Dermis lymphatic vessel endothelial cell (primary cell): ENCODE results near the gene HAPLN1. TPM values are rescaled to one million over a fixed set of nuclear protein-coding genes. Genes with fewer than 3 reads are reported as not detected.

ENCODE experiments used
- total RNA-seq: library from RNA; depleted of rRNA; stranded (reverse); fragments of >200 nt; gene quantifications from 2 replicates; pipeline ENCODE4 v1.2.1, GENCODE V29; 2014

HAPLN1 gene
- under 0.01 TPM in 1 of 2 replicates, not detected in the other for total RNA-seq

GRCh38 chr5:83720836-83721537 is at the start of gene HAPLN1:
HAPLN1 (minus strand) TSS chr5:83720855; CDS start chr5:83673523, 47,332 bp downstream.

Other genes starting within 250 kb of the HAPLN1 start
- 0.69 and 2.2 TPM in 2 replicates for gene VCAN, start 249.1 kb downstream of the HAPLN1 start, total RNA-seq